Activated CD8-positive, alpha-beta memory T cell treated with anti-CD3 and anti-CD28 coated beads, Interleukin-2, amount 50 U/mL, for 24 hours (primary cell): ENCODE measurements around the gene SNCG.
A peak's percentile ranks its signal among the peaks of the same experiment; 100 is the strongest.

Source experiments
- DNase-seq: peaks from one replicate; pipeline ENCODE4 v3.0.0-alpha.2; 2020; ENCODE audit errors: extremely low read depth

SNCG gene

DNA sequence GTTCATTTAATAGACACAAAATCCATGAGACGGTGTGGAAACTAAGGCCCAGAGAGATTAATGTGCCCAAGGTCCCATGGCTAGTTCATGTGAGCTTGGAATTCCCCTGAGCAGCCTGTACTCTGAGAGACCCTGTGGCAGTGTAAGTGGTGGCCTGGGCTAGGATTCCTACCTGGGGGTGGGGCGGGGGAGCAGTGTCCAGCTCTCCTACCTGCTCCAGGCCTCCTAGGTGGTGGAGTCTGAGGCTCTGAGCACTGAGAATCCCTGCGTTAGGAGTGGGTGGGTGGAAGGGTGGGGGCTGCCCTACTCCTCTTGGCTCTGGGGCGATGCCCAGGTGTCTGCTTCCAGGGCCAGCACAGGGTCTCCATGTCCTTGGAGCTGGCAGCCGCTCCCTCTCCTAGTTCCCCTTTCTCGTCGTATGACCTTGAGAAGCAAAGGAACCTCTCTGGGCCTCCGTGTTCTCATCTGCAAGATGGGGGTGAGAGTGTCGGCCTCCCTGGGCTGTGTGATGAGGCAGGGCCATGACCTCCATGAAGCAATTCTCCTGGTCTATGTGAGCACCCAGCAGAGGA, 2.5 kb downstream of the SNCG start:
- DNase-seq, result no peak

DNA sequence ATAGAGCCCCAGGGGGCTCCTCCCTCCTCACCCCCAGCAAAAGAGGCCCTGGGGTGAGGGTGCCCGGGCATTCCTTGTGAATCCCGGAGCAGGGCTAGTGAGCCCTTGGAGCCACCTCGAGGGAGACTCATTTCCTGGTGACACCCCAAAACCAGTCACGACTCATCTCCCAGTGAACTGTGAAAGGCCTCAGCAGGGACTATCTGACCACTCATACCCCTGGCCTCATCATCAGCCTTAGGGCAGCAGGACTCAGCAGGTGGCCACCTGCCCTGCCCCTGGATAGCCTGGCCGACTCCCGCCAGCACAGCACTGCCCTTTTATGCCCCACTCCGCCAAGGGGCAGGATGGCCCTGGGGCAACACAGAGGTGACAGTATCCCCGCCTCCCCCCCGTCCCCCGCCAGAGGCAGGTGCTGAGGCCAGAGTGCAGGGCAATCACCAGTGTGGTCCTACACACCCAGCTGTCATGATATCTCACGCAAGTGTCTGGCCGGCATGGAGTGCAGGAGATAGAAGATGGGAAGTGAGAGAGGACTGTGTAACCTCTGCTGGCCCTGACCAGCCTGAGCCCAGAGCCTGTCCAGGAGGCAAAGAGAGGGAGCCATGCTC, 3.2 kb downstream of the SNCG start:
- DNase-seq, result no peak

DNA sequence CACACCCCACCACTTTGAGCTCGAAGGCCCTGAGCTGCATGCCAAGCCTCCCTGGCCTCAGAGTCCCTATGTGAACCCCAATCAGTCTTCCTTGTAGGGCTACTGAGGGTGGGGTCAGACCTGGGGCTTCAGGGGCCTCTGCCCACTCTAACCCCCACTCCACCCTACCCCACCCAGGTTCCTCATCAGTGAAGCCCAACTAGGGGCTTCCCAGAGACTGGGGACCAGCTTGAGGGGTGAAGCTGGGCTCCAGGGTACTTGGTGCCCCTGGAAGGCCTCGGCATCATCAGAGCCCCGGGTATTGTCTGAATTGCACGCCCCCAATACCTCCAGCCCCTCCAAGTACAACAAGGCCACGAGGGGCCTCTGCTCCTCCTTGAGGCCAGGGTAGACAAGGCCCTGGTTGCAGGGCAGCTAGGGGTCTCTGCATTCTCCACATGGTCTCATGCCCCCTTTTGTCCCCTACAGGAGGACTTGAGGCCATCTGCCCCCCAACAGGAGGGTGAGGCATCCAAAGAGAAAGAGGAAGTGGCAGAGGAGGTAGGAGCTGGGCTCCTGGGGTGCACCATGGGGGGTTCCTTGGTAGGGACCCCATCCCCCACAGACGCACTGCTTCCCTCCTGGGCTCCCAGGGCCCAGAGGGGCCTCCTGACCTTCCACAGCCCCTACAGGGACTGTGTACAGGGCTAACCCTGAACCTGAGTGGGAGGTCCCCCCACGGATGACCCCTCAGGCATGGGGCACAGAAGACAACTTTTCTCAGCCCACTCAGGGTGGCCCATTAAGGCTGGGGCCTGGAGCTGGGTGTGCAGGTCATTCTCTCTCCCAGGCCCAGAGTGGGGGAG, 4.0 kb downstream of the SNCG start:
- no peak for DNase-seq

DNA sequence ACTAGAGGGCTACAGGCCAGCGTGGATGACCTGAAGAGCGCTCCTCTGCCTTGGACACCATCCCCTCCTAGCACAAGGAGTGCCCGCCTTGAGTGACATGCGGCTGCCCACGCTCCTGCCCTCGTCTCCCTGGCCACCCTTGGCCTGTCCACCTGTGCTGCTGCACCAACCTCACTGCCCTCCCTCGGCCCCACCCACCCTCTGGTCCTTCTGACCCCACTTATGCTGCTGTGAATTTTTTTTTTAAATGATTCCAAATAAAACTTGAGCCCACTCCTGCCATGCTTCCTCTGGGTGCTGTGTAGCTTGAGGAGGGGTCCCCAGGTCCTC, 4.5 kb downstream of the SNCG start:
- DNase-seq, result no peak

DNA sequence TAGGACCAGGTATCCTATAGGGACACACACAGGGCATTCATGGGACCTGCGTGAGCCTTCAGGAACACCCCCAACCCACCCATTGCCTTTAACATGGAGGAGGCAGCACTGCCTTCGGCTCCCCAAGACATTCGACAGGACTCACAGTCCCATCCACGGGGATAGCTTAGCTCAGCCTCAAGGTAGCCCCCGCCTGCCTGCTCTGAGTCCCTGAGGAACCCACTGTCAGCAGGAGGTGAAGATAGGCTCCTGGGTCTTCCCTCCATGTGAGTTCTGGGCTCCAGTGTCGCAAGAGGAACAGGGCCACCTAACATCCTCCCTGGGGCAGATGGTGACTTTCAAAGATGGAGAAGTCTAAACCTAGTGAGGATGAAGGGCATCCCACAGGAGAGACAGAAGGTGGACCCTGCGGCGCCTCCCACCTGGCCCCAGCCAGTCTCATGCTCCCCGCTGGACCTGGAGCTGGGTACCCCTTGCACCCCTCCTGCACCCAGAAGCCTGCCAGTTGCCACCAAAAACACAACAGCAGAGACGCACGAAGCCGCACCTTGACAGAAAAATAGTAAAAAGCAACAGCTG, 5.0 kb downstream of the SNCG start:
- DNase-seq, result no peak

DNA sequence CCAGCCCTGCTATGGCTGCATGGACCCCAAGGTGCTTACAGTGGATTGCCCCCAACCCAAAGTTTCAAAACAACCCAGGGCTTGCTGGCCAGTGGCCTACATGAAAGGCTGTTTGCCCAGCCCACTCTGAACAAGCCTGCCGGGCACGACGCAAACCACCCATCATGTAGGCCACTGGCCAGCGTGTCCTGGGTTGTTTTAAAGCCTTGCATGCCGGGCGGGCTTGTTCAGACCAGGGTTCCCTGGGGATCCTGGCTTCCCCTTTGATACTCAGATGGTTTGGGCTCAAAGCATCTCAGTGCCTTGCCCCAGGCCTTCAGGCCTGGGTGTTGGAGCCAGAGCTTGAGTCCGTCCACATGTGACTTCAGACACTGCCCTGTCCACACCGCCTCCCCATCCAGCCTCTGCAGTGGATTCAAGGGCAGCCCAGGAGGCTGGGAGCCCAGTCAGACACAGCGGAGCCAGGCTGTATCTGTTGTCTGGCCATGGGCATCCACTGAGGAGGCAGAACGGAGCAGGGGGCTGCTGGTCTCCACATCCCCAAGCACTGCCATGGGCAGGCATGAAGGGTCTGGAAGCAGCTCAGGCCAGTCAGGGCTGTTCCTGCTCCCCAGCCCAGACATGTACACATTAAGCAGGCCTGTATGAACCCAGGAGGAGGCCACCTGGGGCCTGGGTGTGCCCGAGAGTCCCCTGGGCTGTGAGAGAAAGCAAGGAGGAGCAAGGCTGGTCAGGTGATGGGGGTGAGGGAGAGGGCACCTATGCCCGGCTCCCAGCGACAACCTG, 5.9 kb downstream of the SNCG start:
- no peak for DNase-seq

DNA sequence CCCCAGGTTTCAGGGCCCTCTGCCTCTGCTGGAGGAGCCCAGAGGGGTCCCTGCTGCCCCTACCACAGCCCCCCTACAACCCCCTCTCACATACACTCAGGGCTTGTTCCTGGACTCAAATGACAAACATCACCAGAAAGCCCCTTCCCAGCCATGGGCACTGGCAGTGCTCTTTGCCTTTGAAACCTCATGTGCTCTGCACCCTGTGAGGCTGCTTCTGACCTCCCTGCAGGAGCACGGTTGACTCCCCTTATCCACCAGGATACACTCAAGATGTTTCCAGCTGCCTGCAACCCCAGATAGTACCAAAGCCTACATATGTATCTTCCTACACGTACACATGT, 6.4 kb downstream of the SNCG start:
- no peak for DNase-seq

DNA sequence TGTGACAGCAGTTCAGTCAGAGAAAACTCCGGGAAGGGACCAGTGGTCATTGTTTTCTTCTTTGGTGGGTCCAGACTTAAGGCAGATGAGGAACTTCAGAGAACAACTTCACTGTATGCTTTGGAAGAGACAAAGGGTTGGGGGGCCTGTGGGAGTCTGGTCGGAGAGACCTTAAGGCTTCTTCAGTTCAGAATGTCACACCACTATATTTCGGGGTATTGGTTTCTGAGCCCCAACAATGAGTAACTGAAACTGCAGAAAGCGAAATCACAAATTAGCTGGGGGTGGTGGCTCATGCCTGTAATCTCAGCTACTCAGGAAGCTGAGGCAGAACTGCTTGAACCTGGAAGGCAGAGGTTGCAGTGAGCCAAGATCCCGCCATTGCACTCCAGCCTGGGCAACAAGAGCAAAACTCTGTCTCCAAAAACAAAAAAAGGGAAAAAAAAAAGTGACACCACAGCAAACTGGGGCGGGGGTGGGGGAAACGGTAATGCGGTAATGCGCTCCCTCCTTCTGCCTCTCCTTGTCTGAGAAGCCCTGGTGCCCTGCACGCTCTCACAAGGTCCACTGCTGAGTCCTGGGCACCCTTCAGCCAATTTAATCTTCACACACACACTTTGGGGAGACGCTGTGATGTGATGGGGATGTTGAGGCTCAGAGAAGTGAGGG, 7.7 kb downstream of the SNCG start:
- DNase-seq, result no peak

DNA sequence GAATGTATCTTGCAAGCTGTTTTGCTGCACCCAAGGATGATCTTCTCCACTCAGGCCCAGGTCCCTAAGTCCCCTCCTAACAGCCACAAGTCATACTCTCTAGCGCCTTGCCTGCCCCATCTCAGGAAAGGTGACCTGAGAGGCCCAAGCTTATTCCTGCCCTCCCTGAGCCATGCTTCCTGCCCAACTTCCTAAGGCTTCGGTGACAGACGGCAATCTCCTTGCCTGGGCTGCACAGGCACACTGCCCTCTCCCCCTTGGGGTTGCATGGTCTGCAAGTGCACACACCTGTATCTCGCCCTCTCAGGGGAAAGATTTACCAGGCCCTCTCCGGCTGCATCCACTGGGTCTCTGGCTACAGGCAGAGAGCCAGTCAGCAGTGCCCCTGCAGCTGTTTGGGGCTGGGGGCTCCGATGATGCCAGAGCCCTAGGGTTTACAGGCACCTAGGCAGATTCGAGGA, 9.1 kb downstream of the SNCG start:
- no peak for DNase-seq

DNA sequence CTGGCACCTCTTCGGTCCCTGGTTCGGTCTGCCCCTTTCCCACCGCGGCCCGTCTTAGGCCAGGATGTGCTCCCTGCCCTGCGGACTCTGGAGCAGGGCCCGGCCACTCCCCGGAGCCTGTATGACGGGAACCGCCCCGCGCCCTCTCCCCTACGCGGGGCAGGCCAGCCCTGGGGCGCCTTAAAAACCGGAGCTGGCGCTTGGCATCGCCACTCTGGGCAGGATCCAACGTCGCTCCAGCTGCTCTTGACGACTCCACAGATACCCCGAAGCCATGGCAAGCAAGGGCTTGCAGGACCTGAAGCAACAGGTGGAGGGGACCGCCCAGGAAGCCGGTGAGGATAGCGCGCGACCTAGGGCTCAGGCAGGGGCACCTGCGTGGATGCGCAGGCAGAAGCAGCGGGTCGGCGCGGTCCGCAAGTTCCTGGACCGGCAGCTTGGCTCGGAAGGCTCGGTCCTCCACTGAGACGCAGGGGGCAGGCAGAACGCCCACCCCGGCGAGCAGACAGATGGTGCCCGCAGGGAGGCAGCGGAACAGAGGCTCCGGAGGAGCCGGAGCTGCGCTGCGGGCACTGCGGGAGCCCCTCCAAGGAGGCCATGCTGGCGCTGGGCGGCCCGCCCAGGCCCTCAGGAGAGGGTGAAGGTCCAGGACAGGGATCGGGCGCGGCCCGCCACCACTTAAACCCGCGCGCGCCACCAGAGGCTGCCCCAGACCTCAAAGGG, 10.0 kb downstream of the SNCG start, which contains the start of gene ADIRF:
Gene ADIRF, plus strand, starts transcription at position 212 of the 723 bp plus-strand sequence. Its CDS starts 63 bp downstream, at position 275.
- no peak for DNase-seq

DNA sequence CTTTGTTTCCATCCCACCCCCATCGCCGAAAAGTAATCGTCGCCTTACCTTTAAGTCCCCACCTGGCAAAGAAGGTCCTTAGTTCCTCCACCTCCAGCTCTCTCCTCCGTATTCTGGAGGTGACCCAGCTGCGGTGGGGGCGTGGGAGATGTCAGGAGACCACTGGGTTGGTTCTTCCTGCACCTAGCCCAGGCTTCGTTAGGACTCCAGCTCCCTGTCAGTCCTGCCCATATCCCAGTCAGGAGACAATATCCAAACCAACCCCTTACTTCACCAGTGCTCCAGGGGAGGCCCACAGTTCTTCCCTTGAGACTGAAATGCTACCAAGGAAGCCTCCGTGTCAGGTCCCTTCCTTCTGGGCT, 10.6 kb downstream of the SNCG start:
- no peak for DNase-seq

DNA sequence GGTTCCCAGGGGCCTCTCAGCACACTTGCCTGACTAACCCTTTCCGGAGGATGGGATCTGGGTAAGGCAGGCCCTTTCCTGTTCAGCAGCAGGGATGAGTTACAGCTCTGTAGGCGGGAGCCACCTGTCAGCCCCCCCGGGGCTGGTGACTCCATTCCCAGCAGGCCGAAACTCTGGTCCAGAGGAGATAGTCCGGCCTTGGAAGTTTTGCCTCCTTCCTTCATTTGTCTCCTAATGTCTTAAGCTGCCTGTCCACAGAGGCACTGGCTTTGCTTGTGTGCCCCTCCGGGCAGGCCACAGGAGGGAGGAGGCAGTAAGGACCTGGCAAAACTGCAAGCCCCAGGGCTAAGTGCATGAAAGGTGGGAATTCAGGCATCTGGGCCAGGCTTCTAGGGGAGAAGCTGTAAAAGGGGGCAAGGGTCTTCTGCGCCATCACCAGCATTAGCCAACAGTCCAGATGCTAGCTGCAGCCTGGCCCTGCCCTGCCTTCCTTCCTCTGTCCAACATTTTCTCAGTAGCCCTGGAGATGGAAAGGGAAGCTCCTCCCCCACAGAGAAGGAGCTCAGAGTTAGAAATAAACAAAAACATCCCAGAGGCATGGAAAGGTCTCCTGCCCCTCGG, 11.1 kb downstream of the SNCG start:
- no peak for DNase-seq

DNA sequence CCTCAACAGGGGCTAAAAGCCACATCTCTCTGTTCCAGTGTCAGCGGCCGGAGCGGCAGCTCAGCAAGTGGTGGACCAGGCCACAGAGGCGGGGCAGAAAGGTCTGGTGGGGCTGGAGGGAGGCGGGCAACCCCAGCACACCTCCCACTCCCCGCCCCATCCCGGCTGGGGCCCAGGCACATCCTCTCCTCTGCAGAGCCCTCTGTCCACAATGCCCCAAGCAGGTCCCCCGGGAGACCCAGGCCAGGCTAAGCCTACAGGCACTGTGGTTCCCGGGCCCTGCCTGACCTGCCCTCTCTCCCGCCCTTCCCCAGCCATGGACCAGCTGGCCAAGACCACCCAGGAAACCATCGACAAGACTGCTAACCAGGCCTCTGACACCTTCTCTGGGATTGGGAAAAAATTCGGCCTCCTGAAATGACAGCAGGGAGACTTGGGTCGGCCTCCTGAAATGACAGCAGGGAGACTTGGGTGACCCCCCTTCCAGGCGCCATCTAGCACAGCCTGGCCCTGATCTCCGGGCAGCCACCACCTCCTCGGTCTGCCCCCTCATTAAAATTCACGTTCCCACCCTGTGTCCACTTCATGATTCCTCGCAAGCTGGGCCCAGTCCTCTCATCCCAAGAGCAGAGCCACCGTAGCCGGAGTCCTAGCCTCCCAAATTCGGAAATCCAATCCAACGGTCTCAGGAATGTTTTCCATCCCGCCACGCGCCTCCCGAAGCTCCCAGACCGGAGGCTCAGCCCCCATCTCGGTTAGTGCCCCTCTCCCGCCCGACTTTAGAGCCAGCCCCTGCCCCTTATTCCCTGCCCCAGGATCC, 12.0 kb downstream of the SNCG start:
- no peak for DNase-seq

DNA sequence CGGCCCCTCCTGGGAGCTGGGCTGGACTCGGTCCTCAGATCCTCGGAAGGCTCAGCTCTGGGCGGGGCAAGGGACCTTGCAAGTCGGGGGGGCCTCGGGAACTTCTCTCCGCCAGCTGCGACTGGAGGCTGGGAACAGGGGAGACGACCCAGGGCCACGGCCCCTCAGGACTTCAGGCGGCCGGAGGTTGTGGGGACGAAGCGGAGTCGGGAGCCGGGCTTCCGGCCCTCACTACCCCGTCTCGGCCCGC, 12.5 kb downstream of the SNCG start:
- DNase-seq, result no peak

DNA sequence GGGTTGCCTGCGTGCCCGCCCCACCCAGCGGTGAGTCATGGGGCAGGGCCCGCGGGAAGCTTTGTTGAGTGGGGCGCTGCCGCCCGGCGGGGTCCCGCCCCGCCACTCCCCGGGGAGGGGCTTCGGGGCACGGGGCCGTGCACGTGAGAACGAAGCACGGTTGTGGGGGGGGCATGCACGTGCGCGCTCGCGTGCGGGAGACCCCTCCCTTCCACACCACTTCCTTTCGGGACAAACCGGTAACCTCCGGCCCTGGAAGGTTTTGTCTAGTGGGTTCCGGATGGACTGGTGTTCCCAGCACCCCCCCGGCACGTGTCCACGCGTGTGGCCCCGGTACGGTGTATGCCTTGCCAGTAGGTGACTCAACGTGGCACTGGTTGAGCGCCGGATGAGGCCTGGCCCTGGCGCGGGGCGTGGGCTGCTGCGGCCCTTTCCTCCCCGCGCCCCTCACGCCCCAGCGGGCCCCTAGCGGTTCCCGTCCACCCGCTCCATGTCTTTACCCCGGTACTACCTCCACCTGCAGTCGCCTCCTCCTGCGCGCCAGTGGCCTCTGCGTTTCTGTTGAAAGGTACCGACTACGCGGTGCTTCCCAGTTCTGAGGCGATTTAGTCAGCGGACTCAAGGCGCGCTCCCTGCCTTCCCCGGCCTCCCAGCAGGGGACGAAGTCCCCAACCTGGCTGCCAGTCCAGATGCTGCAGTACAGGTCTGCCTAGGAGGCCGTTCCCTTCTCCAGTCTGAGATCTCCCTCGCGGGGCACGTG, 13.0 kb downstream of the SNCG start:
- peak; percentile 56 for DNase-seq

DNA sequence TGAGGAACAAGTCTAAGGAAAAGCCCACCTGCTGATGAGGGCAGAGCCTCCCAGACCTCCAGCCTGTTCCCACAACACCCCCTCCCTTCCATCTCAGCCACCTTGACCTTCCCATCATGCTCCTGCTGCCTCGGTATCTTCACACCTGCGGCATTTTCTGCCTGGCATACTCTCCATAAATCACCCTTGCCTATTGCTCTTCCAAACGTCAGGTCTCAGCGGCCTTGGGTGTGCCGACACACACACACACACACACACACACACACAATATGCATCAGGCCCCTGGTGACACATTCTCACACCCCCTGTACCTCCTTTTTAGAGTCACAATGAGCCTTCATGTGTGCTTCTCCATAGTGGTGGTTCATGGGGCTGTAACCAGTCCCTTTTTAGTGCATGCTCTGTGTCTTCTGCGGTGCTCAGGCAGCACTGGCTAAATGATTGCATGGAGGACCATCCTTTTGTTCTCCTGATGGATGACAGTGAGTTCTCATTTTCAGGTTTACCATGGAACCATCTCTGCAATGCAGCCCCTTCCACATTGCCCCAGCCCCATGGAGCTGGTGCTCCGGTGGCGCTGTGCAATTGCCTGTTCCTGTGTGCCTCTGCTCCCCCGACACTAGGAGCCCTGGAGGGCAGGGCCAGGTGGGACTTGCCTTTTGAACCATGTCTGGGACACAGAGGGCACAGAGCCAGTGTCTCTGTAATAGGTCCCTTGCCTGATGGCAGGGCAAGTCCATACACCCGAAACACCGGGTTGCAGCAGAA, 14.4 kb downstream of the SNCG start:
- DNase-seq, result no peak

DNA sequence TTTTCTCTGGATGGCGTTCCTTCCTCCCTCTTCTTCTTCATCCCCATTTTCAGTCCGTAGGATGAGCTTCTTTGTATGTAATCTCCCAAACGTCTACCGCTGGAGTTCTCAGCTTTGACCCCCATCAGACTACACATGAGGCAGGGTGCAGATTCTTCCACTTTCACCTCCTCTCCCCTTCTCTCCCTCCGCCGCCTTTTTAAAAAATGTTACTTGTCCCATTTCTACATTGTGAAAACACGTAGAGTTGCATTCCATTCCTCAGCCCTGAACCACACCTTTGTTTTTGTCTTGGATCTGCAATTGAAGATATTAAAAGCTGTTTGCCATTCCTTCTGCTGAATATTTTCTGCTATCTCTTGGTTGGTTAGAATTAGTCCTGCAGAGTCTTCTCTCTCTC, 16.1 kb downstream of the SNCG start:
- no peak for DNase-seq

DNA sequence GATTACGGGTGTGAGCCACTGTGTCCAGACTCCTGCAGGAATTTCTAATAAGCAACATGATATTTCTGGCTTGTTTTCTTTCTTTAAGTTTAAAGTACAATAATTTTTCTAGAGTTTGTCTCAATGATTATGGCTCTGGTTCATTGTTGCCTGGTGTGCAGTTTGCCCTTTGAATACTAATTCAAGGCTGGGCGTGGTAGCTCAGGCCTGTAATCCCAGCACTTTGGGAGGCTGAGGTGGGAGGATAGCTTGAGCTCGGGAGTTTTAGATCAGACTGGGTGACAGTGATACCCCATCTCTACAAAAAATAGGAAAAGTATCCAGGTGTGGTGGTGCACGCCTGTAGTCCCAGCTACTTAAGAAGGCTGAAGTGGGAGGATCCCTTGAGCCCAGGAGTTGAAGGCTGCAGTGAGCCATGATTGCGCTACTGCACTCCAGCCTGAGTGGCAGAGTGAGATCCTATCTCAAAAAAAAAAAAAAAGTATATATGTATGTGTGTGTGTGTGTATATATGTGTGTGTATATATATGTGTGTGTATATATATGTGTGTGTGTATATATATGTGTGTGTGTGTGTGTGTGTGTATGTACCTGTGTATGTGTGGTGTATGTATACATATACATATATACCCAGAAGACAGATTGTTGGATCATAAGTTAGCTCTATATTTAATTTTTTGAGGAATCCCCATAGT, 18.1 kb downstream of the SNCG start:
- no peak for DNase-seq
